OCI-LY1 (cell line): ENCODE data around the gene PCBP3.

Experiments used
- CTCF ChIP-seq: fragments of 200-600 bp; sonication (generic), shearing (Covaris generic); IDR thresholded peaks from 2 replicates; pipeline ENCODE4 v1.5.1; 2017; ENCODE audit warnings: mild to moderate bottlenecking, antibody characterized with exemption, low read length, moderate library complexity, mixed read lengths
- EZH2 ChIP-seq: fragments of 200-600 bp; sonication (generic), shearing (Covaris generic); IDR thresholded peaks from 2 replicates; pipeline ENCODE4 v1.8.0; 2017; ENCODE audit warnings: borderline replicate concordance, mixed run types, mild to moderate bottlenecking, antibody characterized with exemption, low read length, moderate library complexity, mixed read lengths

DNA sequence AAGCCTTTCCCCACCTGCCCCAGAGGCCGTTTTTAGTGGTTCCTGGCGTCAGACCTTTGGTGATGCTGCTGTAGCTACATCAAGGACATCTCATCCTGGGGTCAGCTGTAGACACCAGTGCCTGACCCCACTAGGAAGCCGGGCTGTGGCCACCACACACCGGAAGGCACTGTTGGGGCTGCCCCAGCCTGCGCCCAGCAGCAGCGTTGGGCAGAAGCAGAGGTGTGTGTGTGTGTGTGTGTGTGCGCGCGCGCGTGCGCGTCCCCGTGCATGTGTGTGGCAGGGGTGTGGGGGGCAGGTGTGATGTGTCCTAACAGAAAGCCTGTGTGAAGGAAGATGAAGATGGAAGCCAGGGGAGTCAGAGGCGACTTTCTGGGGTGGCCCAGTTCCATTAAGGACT, 276.1 kb downstream of the PCBP3 start:
- TF ChIP-seq CTCF (no peak), EZH2 (no peak)
